Islet precursor cell (in vitro differentiated cells): ENCODE measurements around the gene PIAS3.
A peak's percentile ranks its signal among the peaks of the same experiment; 100 is the strongest.

Source experiments
- DNase-seq: peaks from one replicate; pipeline ENCODE4 v3.0.0-alpha.2; 2018

PIAS3 gene

DNA sequence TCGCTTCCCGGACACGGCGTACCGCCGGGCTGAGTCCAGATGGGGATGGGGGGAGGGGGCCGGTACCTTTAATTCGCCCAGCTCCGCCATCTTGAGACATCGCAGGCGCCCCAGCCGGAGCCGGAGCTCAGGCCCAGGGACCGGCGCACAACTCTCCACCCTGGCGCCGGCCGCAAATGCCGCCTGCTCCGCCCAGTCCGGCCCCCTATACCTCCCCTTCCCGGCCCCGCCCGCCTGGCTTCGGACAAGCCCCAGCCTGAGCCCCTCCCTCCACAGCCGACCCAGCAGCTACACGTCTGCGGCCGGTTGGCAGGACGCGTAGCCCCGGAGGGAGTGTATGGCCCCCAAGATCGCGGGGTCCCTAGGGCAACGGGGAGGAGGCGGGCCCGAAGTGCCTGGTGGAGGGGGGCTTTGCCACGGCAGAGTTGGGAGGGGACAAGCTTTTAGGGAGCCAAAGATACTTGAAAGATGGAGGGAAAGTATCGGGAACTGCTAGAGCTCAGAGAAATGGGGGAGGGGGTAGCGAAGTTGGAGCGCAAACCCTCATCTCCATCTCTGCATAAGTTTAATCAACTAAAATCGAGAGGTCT is at the start of gene PIAS3:
Gene PIAS3 (minus strand): TSS at position 181 of the 590 bp plus-strand sequence. CDS start 91 bp downstream, at position 90.
- peak; percentile 98 for DNase-seq

DNA sequence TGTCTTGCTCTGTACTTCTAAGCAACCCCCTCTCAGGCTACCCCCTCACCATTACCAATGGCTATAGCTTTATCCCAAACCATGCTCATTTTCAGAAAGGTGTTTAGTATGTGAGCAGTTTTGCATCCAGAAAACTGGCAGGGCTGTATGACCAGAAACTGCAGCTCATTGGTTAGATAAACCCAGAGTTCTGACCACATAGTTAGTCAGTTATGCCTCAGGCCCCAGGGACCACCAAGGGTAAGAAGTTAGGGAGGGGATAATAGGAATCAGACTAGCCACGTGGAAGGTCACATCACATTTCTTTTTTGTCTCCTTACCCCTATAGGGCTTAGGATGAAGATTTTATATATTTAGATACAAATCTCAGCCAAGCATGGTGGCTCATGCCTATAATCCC is 49.8 kb upstream of the PIAS3 start:
- DNase-seq: no peak

DNA sequence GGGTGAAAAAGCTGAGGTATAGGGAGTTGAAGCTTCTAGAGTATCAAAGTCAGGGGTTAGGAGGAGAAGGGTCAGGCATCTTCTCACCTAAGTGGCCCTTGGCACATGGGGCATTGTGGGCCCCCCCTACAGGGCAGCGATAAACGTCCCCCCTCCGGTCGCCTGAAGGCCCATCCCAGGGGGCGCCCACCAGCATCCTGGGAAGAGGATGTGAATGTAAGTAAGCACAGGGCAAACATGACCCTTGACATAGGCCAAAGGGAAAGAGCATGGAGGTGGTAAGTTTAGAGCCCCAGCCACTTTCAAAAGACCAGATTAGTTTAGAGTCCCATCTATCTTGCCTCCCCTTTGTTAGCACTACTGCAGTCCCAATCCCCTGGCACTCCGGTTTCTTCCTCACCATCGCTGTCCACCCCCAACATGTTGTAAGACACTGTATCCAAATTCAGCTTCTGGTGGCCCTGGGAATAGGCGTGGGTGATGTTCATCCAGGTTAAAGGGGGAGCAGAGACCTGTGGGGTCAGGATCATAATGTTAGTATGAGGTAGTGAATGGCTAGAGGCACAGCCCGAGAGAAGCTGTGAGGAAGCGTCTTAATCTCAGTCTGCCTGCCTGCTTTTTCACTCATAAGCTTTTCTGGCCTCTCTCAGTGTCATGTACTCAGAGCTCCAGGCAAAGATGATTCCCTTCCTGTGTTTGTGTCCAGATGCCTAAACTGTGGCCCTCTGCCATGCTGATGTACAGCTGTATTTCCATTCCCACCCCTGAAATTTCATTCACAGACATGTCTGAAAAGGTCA is 48.3 kb upstream of the PIAS3 start:
- DNase-seq: no peak

DNA sequence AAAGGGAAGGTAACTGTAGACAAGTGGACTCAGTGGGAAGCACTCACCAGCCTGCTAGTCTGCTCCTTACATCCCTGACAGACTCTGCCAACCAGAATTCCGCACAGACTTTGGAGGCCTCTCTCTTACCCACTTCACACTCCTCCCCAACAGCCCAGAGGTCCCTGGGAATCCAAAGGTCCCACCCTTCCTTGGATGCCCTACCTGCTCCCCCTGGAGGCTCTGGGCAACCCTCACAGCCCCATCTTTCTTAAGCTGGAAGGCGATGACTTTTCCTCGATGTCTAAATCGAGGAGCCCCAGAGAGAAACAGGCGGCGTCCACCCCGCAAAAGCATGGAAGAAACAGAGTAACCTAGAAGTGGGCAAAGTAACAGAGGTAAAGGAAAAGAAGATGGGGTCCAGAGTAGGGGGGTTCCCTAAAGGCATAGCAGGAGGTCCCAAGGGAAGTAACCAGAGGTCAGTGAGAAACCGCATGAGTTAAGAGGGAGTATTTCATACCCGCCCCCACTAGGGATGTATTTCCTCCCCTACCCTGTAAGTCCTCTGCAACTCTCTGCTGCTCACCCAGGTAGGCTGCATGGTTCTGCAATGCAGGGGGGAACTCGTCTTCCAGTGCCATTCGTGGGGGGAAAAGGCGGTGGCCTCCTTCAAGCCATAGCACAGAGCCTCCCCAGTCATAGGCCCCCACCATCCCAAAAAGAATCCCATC is 42.6 kb upstream of the PIAS3 start:
- DNase-seq: no peak

DNA sequence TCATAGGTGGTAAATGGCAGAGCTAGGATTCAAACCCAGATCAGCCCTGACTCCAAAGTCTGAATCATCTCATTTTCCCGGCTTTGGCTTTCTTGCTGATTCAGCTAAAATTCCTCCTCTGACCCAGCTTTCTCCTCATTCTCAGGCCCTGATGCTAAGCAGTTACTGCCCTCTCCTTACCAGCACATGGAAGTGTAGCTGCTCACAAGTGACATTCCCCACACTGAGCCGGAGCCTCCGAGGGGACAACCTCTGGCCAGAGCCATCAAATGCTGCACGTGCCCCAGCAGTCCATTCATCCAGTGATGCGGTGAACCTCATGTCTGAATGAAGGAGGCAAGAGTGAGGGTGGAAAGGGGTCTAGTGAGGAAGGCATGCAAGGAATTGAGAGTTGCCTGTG is 39.9 kb upstream of the PIAS3 start:
- no peak for DNase-seq

DNA sequence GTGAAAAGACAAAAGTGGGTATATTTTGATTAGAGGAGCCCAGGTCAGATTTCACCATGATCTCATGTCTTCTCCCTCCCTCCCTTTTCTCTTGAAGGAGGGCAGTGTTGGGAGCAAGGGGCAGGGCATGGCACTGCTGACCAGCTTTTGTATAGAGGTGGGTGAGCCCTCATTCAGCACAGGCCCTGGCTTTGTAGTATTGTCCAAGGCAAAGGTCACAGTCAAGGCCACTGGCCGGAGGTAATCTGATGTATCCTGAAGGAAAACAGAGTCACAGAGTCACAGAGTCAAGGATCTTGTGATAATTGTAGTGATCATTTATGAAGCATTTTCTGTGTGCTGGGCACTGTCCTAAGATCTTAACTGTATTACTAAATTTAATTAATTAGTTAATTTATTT is 39.1 kb upstream of the PIAS3 start:
- no peak for DNase-seq

DNA sequence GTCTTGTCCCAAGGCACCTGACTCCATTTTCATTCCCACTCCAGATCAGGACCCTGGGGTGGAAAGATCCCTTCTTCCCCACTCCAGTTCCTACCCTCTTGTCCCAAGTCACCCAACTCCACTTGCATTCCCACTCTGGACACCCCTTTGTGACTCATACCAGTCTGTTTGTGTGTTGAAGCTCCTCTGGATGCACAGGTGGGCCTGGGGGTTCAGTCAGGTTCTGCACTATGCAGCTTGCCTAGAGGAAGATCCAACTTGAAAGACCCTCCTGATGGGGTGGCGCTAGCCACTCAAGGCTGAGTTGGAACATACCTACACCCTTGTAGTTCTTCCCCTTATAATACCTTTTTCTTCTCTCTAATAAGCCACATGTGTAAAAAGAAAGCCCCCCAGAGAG is 36.6 kb upstream of the PIAS3 start:
- no peak for DNase-seq

DNA sequence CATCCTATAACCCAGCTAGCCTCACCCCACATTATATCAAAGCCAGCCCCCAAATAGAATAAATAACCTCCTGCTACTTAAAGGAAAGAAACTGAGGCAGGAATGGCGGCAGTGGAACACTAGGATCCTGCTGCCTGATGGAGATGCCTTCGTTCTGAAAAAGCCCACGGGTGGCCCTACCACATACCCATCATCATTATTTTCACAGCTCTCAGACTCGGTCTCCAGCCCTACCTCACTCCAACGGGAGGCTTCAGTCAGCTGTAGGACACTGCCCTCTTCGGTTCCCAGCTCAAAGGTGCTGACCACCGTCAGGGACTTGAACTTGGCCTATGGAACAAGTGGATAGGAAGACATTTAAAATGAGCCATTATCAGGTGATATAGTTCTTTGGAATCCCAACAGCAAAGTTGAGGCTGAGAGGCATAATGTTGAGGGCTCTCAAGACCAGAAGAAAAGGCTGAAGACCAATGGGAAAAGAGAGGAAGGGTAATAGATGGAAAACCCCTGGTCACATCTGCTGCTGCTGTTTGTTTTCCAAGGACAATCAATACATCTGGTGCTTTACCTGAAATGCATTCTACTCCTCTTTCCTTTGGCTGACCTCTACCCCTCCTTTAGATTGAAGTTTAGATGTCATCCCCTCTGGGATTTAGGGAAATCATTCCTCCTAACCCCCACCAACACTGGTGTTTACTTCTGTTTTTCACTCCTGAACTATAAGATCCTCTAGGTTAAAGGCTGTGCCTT is 34.6 kb upstream of the PIAS3 start:
- no peak for DNase-seq

DNA sequence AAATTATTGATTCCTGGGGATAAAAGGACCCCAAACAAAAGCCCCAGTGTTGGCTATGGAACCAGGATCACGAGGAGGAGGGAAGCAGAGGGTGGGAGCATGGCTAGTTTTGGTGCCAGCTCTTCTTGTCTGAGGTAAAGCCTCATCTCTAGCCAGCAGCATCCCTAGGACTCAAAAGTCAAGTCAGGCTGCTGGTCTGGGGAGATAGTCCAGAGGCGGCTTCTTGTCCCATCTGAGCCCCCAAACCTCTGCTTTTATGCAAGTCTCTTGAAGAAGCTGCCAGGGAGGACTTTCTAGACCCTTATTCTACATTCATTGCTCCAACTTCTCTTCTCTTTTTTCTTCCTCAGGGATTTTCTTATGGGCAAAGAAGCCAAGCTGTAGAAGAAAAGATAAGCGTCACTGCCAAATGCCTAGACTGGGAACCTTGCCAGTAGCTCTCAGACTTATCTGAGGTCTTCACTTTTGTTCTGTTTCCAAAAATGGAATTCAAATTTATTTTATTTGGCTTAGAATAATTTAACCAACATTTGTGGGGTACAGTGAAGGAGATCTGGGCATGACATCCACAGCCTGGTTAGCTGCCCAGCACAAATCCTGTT is 33.7 kb upstream of the PIAS3 start:
- DNase-seq: no peak

DNA sequence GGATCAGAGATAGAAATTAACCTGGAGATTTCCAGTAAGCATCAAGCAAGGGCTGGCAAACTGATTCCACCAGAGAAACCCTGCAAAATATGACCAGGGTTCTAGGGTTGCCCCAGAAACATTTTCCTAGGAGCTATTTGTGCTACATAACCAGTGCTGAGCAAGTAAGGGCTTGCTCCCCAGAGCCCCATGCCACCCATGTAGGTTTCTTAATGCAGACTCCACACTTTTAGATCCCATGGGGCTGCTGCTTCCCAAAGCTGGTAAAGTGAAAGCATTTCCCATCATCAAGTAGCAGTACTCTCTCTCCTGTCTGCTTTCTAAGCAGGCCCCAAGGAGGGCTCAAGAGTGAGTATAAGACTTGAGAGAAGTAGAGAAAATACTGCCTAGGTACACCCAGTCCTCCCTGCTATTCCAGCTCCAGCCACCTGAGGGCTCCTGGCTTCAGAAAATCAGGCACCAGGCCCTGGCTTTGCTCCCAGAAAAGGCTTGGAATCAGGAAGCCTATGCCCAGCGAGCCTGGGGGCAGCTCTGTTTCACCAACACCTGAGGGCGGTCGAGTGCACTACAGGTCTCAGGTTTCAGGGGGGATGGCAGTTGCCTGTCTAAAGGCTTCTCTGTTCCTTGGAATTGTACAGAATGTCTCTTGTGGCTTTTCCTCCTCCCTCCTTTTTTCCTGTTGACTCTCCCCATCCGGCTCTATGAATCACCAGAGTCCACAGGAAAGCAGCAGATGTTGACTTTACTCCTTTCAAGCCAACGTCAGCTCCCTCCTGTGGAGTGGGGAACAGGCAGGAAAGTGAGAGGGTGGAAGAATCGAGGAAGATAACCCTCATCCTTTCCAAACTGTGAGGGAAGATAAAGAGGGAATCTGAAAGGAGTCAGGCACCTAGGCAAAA is 33.0 kb upstream of the PIAS3 start:
- DNase-seq: peak; percentile 99

DNA sequence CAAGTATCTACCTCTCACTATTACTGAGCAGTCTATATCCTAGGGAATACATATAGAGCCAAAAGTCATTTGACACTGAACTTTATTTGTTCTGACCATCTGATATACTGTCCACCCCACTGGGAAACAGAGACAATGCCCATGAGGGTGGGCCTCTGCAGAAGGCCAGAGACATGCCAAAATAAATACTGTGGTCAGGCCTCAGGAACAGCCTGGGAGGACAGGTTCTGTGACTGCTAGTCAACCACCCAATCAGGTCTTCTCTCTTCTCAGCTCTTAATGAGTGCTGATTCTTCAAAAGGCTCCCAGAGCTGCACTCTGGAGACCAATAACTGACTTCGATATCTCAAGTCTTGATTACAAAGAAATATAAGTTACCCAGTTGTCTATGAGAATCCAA is 32.3 kb upstream of the PIAS3 start:
- no peak for DNase-seq

DNA sequence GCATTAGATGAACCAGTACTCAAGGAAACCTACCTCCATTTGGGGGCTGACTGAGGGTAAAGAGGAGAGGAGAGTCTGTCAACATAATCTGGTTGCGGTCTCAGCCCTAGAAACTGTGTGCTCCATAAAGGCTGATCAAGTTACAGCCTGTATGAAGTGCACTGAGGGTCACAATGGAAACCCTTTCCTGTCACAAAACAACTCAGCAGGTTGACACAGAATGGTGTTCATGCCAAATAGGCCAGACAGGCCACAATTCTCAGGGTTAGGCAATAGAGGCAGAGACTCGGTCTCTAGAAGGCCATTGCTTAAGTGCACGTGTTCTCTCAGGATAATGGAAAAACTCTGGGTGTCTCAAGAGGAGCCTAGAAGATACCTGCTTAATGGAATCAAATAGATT is 30.8 kb upstream of the PIAS3 start:
- no peak for DNase-seq

DNA sequence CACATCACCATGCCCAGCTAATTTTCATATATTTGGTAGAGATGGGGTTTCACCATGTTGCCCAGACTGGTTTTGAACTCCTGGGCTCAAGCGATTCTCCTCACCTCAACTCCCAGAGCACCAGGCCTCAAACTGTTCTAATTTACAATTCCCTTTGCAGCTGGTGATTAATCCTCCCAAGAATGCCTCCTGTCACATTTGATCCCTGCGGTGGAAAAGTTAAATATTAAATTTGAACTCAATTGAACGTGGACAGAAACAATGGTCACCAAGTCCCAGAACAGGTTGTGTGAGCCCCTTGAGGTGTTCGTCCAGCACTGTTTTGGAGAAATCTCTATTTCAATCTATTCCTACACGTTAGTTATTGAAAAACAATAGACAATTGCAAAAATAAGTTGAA is 28.8 kb upstream of the PIAS3 start:
- DNase-seq: no peak

DNA sequence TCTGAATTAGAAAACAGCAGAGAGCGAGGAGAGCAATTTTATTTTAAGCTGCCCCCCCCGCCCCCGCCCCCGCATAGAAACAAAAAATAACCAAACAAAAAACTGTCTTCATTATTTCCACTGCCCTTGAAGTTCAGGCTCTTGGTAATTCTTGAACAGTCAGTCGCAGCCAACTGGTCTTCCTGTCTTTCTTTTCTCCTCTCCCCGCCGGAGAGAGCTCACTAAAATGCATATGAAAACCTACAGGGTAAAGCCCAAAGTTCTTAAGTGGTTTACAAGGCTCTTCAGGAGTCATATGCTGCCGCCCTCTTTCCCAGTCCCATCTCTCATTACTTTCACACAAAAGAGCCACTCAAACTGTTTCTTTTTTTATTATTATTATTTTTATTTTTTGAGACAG is 27.9 kb upstream of the PIAS3 start:
- DNase-seq: no peak

DNA sequence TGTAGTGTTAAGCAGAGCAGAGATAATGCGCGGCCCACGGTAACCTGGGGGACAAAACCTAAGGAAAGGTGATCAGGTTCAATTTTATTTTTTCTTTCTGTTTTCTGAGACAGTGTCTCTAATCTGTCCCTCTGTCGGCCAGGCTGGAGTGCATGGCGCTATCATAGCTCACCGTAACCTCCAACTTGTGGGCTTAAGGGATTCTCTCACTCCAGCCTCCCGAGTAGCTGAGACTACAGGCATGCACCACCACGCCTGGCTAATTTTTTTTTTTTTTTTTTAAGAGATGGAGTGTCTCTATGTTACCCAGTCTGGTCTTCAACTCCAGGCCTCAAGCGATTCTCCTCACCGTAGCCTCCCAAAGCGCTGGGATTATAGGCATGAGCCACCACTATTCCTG is 27.5 kb upstream of the PIAS3 start:
- no peak for DNase-seq

DNA sequence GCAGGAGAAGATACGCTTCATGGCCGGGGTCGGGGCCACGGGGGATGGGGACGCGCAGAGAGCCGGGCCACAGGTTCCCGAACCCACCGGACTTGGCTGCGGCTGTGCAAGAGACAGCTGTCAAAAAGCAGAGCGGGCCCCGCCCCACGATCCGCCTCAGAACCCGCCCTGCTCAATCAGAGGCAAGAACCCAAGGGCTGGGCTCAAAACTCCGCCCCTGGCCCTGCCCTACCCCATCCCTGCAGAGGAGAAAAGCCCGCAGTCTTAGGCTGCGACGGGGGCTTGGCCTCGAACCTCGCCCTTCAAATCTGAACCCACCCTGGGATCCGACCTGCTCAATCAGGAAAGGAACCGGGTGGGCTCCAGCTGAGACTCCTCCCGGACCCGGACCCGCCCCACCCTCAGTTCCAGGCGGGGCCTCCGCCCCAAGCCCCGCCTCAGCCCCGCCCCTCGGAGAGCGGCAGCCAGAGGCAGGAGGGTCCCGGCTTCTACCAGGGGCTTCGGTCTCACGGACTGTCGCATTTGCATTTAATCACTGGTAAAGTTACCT is 26.9 kb upstream of the PIAS3 start, which contains the start of gene ANKRD35:
Gene ANKRD35 (minus strand): TSS at position 129 of the 550 bp plus-strand sequence. CDS start 108 bp downstream, at position 21.
- DNase-seq: peak; percentile 94

DNA sequence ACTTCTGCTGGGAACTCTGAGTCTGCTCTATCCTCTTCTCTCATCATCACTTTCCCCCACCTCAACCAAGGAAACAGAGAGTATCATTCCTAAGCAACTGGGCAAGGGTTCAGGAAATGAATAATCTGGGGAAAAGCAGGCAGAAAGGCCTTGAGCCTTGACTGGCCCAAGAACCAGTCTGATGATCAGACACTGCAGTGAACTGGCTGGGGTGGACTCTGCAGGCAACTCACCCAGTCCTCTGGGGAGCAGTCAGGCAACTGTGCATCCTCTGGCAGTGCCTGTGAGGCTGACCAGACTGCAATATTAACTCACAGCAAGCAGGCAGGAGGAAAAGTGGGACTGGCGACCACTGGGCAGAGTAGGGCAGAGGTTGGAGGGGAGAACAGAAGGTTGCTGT is 25.8 kb upstream of the PIAS3 start:
- DNase-seq: no peak

DNA sequence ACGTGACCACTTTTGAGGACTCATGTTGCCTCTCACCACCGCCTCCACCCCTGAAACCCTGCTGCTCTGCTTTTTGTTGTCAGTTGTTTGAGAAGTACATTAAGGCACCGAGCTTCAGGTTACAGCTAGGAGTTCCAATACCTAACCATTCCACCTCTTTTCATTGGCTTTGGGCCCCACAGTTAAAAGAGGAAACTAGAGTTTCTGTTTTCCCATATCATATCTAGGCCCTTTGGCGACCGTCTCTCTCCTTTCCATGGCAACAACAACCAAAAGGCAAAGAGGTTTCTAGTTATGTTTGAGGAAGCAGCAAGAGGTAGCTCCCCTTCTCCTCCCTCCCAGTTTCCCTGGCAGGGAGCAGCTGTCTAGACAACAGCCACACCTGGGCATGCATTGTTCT is 20.9 kb upstream of the PIAS3 start:
- no peak for DNase-seq

DNA sequence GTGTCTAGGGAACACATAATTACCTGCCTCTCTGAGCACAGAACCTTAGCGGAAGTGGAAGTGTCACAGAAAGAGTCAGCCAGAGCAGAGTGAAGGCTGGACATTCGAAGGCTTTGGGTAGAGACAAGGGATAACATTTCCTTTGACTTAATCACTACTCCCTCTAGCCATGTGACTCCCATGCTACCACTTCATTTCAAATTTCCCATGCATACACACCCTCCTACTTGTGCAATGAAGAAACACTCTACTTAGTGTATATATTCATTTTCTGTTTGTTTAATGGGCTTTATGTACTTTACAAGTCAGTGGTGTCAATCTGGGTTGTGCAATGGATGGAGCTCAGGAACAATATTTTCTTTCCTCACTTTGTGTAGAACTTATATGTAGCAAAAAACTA is 19.8 kb upstream of the PIAS3 start:
- no peak for DNase-seq

DNA sequence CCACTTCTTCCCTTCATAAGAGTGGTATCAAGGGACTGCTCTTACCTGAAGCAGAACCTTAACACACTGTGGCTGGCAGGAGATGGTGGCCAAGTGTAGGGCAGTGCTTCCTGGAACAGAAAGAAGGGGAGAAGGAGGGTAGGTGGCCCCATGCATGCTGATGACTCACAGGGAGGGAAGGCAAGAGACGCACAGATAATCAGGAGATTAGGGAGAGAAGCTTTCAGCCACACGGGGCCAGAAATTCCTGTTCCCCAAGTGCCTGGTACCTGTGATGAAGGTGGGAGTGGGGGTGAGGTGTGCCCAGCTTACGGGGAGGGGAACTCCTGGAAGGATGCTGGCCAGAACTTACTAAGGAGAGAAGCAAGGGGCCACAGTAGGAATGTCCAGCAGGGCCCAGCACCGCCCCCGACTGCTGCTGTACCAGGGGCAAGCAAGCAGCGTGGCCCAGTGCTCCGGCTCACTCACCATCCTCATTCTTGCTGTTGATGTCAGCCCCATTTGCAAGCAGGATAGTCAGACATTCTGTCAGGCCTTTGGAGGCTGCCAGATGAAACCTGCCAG is 19.1 kb upstream of the PIAS3 start:
- no peak for DNase-seq

DNA sequence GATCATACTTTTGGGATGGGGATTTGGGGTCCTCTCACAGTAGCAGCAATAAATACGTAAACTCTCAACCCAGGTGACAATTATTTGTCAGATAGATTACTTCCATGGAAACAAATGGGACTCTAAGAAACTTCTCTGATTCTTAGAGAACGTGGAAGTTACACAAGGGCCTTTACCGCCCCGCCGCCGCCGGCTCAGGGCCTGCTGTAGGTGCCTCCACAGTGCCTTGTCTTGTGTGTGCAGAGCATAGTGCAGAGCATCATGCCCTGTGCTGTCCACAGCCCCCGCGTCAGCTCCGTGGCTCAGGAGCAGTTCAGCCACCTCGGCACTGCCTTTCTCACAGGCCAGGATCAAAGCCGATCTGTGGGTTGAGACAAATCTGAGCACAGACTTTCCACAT is 15.8 kb upstream of the PIAS3 start:
- DNase-seq: no peak
